SKM-1 (cell line): ENCODE measurements around the gene TMEM63A.
"Not testable (repeated sequence)": the region's sequence is repeated elsewhere in the genome, so short reads cannot be mapped to it uniquely, and the experiment has no call there.

Experiments used
- DNase-seq: peaks from one replicate; lab custom pipeline; 2025; ENCODE audit not compliant: unreplicated experiment; lab: John Stamatoyannopoulos, UW

The TMEM63A gene

GRCh38 chr1:225881959-225882693 lies at the start of gene TMEM63A:
Gene TMEM63A, minus strand, starts transcription at chr1:225882380. Its CDS starts 4,800 bp downstream, at chr1:225877580.
- DNase-seq = peak; percentile 83

GRCh38 chr1:225931270-225932136 lies 49.3 kb upstream of the TMEM63A start:
- DNase-seq = no peak

- DNase-seq = no peak
These were observed 48.4 kb upstream of the TMEM63A start for GRCh38 chr1:225930566-225930965.

GRCh38 chr1:225929462-225929861 lies 47.3 kb upstream of the TMEM63A start:
- DNase-seq = not testable (repeated sequence)

GRCh38 chr1:225928186-225929175 lies 46.3 kb upstream of the TMEM63A start:
- DNase-seq = no peak

- DNase-seq = peak; percentile 79
These were observed 44.5 kb upstream of the TMEM63A start for GRCh38 chr1:225926551-225927113.

GRCh38 chr1:225923692-225924555 lies 41.7 kb upstream of the TMEM63A start, which contains the start of gene PYCR2:
Gene PYCR2, minus strand, starts transcription at chr1:225924250. Its CDS starts 140 bp downstream, at chr1:225924110.
- DNase-seq = peak; percentile 96

GRCh38 chr1:225923381-225923691 lies 41.2 kb upstream of the TMEM63A start:
- no peak for DNase-seq

GRCh38 chr1:225921734-225922709 lies 39.8 kb upstream of the TMEM63A start:
- DNase-seq = no peak

GRCh38 chr1:225919906-225920305 lies 37.7 kb upstream of the TMEM63A start:
- no peak for DNase-seq

- DNase-seq = no peak
These were observed 36.1 kb upstream of the TMEM63A start for GRCh38 chr1:225918280-225918679.

- DNase-seq = no peak
These were observed 35.4 kb upstream of the TMEM63A start for GRCh38 chr1:225917536-225917935.

GRCh38 chr1:225917101-225917500 lies 34.9 kb upstream of the TMEM63A start:
- no peak for DNase-seq

- DNase-seq = no peak
These were observed 33.4 kb upstream of the TMEM63A start for GRCh38 chr1:225915538-225915991.

GRCh38 chr1:225914947-225915346 lies 32.8 kb upstream of the TMEM63A start:
- DNase-seq = no peak

GRCh38 chr1:225914391-225914790 lies 32.2 kb upstream of the TMEM63A start:
- no peak for DNase-seq

- no peak for DNase-seq
These were observed 29.3 kb upstream of the TMEM63A start for GRCh38 chr1:225911191-225912130.
